ENCODE results near the gene TPP2.

DNA sequence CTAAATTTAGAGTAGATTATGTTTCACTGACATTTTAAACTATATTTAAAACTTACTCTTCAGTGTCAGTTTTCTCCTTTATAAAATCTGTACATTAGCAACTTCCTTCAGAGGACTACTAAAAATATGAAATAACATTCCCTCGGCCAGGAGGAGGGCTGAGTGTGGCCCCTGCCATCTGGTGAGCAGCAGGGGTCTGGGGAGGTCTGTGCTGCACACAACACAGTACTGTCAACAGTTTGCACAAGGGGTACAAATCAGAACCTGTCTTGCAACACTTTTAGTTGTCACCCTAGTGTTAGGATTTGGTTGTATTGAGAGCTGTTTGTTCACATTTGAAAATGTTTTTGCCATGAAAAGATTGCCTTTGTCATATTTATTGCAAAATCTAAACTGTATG, 48.9 kb downstream of the TPP2 start:
- TF ChIP-seq, protein P1, sequence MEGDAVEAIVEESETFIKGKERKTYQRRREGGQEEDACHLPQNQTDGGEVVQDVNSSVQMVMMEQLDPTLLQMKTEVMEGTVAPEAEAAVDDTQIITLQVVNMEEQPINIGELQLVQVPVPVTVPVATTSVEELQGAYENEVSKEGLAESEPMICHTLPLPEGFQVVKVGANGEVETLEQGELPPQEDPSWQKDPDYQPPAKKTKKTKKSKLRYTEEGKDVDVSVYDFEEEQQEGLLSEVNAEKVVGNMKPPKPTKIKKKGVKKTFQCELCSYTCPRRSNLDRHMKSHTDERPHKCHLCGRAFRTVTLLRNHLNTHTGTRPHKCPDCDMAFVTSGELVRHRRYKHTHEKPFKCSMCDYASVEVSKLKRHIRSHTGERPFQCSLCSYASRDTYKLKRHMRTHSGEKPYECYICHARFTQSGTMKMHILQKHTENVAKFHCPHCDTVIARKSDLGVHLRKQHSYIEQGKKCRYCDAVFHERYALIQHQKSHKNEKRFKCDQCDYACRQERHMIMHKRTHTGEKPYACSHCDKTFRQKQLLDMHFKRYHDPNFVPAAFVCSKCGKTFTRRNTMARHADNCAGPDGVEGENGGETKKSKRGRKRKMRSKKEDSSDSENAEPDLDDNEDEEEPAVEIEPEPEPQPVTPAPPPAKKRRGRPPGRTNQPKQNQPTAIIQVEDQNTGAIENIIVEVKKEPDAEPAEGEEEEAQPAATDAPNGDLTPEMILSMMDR (IDR thresholded peaks at IDR 0.05; ENCODE audit: low read length), result no peak
- no peak for TF ChIP-seq EZH2 (IDR thresholded peaks at IDR 0.05; ENCODE audit: borderline replicate concordance, low read length)
